Ureter (tissue), 1 donor: ENCODE results near the gene PDSS1. TPM values are rescaled to one million over a fixed set of nuclear protein-coding genes. Genes with fewer than 3 reads are reported as not detected.
"Not testable (repeated sequence)": the region's sequence is repeated elsewhere in the genome, so short reads cannot be mapped to it uniquely, and the experiment has no call there.

ENCODE experiments used
- DNase-seq: peaks from one replicate; pipeline ENCODE4 v3.0.0-alpha.2; 2020; ENCODE audit warnings: low spot score
- total RNA-seq: library from RNA; stranded (reverse); gene quantifications from one replicate; pipeline ENCODE4 v1.2.4, GENCODE V29; 2023
- donor health status: DM: yes; HTN: yes; CAD: no.

PDSS1 gene
- total RNA-seq, 1 donor from 2014 or later: 8.8 TPM

DNA sequence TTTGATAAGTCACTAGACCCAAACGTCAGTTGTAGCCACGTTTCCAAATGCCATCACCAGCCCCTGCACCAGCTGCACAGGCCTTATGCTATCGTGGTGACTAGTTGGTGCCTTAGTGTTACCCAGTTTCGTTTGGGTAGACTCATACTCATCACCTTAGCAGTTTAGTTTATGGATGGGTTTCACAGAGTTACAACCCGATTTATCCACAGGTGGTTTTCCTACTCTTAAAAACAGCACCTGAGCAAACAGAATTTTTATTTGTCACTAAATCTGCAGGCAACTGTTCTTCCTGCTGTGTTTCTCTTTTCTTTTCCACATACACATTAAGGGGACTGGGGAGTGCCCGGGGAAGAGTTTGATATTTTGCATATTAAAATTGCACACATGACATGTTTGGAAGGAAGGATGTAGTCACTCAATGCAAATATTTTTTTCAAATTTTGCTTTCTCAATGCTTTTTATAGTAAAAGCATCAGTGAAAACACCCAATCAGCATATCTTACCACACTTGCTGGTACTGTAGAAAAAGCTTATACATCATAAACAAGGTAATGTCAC, 41.6 kb downstream of the PDSS1 start:
- no peak for DNase-seq

GRCh38 chr10:26741368-26741767, 43.9 kb downstream of the PDSS1 start:
- DNase-seq: no peak

GRCh38 chr10:26743091-26743490, 45.6 kb downstream of the PDSS1 start:
- no peak for DNase-seq

GRCh38 chr10:26743841-26744240, 46.3 kb downstream of the PDSS1 start:
- DNase-seq: no peak

GRCh38 chr10:26746061-26746460, 48.6 kb downstream of the PDSS1 start:
- no peak for DNase-seq

GRCh38 chr10:26755443-26755903, 58.0 kb downstream of the PDSS1 start:
- DNase-seq: no peak

GRCh38 chr10:26759008-26759407, 61.5 kb downstream of the PDSS1 start:
- DNase-seq: no peak

DNA sequence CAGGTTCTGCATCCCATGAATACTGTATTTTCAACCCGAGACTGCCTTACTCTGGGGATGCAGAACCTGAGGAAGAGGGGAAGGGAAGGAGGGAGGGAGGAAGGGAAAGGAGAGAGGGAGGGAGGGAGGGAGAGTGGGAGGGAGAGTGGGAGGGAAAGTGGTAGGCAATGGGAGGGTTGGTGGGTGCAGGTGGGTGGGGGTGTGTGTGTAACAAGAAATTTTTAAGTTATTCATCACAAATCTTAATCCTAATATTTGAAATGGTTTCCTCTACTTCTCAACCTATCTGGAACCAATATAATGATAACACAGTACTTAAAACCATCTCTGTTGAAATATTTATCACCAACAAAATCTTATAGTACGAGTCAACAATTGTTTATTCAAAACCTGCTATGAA, 68.0 kb downstream of the PDSS1 start:
- DNase-seq: no peak

- DNase-seq: no peak
These were observed 72.6 kb downstream of the PDSS1 start for GRCh38 chr10:26770069-26770468.

DNA sequence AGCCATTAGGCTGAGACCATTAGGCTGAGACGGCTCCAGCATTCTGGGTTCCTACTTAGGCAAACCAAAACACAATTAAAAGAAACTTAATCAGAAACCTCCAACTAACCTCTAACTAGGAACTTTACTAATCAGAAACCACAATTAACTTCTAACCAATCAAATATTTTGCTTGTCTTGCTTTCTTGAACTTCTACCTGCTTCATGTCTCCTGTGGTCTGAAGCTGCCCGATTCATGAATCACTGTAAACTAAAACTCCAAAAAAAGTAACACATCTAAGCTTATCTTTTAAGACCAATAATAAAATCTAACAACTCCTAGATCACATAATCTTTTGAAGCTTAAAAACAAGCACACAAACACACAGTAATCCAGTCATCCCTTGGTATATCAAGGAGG, 76.1 kb downstream of the PDSS1 start:
- no peak for DNase-seq

GRCh38 chr10:26776258-26776657, 78.8 kb downstream of the PDSS1 start:
- no peak for DNase-seq

- DNase-seq: no peak
These were observed 80.2 kb downstream of the PDSS1 start for GRCh38 chr10:26777686-26778085.

GRCh38 chr10:26779176-26779860, 81.8 kb downstream of the PDSS1 start:
- no peak for DNase-seq

- no peak for DNase-seq
These were observed 82.7 kb downstream of the PDSS1 start for GRCh38 chr10:26780106-26780792.

- no peak for DNase-seq
These were observed 83.5 kb downstream of the PDSS1 start for GRCh38 chr10:26780793-26781601.

GRCh38 chr10:26781797-26782196, 84.3 kb downstream of the PDSS1 start:
- no peak for DNase-seq

DNA sequence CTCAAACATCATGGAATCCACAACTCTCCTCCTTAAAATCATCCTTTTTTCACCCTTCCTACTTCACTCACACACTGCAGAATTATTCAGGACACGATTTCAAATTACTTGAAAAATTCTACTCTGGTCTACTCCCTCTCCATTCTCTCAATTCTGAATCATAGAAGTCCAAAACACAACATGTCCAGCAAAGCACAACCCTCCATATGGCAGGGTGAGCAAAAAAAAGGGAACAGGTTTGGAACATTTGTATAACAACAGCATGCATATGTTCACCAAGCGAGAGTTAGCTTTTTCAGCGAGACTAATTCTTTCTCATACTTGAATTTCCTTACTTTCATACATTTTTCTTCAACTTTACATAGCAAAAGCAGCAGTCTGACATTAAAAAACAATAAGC, 89.9 kb downstream of the PDSS1 start:
- no peak for DNase-seq

DNA sequence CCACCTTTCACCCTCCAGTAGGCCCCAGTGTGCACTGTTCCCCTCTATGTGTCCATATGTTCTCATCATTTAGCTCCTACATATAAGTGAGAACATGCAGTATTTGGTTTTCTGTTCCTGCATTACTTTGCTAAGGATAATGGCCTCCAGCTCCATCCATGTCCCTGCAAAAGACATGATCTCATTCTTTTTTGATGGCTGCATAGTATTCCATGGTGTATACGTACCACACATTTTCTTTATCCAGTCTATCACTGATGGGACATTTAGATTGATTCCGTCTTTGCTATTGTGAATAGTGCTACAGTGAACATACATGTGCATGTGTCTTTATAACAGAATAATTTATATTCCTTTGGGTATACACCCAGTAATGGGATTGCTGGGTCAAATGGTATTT, 92.3 kb downstream of the PDSS1 start:
- DNase-seq: not testable (repeated sequence)

DNA sequence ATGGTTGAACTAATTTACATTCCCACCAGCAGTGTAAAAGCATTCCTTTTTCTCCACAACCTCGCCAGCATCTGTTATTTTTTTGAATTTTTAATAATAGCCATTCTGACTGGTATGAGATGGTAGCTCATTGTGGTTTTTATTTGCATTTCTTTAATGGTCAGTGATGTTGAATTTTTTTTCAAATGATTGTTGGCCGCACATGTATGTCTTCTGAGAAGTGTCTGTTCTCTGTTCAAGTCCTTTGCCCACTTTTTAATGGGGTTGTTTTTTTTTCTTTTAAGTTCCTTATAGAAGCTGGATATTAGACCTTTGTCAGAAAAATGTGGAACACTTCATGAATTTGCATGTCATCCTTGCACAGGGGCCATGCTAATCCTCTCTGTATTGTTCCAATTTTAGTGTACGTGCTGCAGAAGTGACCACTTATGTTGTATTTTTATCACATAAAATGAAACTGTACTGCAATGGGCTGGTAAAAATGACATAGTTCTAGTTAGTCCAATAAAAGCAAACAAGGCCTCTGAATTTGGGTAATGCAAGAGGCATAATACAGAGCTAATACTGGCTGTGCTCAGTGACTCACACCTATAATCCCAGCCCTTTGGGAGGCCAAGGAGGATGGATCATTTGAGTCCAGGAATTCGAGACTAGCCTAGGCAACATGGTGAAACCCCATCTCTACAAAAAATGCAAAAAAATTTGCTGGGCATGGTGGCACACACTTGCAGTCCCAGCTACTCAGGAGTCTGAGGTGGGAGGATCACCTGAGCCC, 92.9 kb downstream of the PDSS1 start:
- no peak for DNase-seq

- DNase-seq: no peak
These were observed 95.4 kb downstream of the PDSS1 start for GRCh38 chr10:26792758-26793495.
